CD4-positive, alpha-beta T cell treated with Interferon gamma for 1 hour (primary cell): Measurements from ENCODE around the gene HSD17B11.
"Not testable (repeated sequence)": the region's sequence is repeated elsewhere in the genome, so short reads cannot be mapped to it uniquely, and the experiment has no call there.

Experiments
- DNase-seq: peaks from one replicate; pipeline ENCODE4 v3.0.0-alpha.2; 2020

HSD17B11 gene

GRCh38 chr4:87405211-87405820 is 14.3 kb upstream of the HSD17B11 start:
- no peak for DNase-seq

- DNase-seq: not testable (repeated sequence)
These were observed 12.7 kb upstream of the HSD17B11 start for GRCh38 chr4:87403732-87404131.

GRCh38 chr4:87399954-87400353 is 9.0 kb upstream of the HSD17B11 start:
- DNase-seq: no peak

GRCh38 chr4:87399148-87399547 is 8.2 kb upstream of the HSD17B11 start:
- no peak for DNase-seq

- not testable (repeated sequence) for DNase-seq
These were observed 4.9 kb upstream of the HSD17B11 start for GRCh38 chr4:87395851-87396250.

- not testable (repeated sequence) for DNase-seq
These were observed 4.1 kb upstream of the HSD17B11 start for GRCh38 chr4:87395073-87395472.

GRCh38 chr4:87392183-87392582 is 1.2 kb upstream of the HSD17B11 start:
- no peak for DNase-seq

- DNase-seq: no peak
These were observed 627 bp upstream of the HSD17B11 start for GRCh38 chr4:87391576-87392054.

GRCh38 chr4:87390551-87390890 is 467 bp downstream of the HSD17B11 start:
- no peak for DNase-seq

- DNase-seq: not testable (repeated sequence)
These were observed 933 bp downstream of the HSD17B11 start for GRCh38 chr4:87390055-87390454.

- no peak for DNase-seq
These were observed 2.1 kb downstream of the HSD17B11 start for GRCh38 chr4:87388901-87389300.

- DNase-seq: no peak
These were observed 3.8 kb downstream of the HSD17B11 start for GRCh38 chr4:87387237-87387636.

- DNase-seq: not testable (repeated sequence)
These were observed 6.4 kb downstream of the HSD17B11 start for GRCh38 chr4:87384466-87385132.

- DNase-seq: no peak
These were observed 8.1 kb downstream of the HSD17B11 start for GRCh38 chr4:87382931-87383330.

GRCh38 chr4:87382116-87382515 is 8.9 kb downstream of the HSD17B11 start:
- no peak for DNase-seq

GRCh38 chr4:87377816-87378215 is 13.2 kb downstream of the HSD17B11 start:
- no peak for DNase-seq

GRCh38 chr4:87375719-87376291 is 15.2 kb downstream of the HSD17B11 start:
- DNase-seq: no peak

- DNase-seq: no peak
These were observed 20.9 kb downstream of the HSD17B11 start for GRCh38 chr4:87370068-87370467.

GRCh38 chr4:87366521-87367162 is 24.3 kb downstream of the HSD17B11 start:
- no peak for DNase-seq

GRCh38 chr4:87365348-87365747 is 25.6 kb downstream of the HSD17B11 start:
- no peak for DNase-seq

GRCh38 chr4:87363552-87363951 is 27.4 kb downstream of the HSD17B11 start:
- DNase-seq: no peak

GRCh38 chr4:87360338-87360935 is 30.6 kb downstream of the HSD17B11 start:
- DNase-seq: no peak

GRCh38 chr4:87359258-87359657 is 31.7 kb downstream of the HSD17B11 start:
- DNase-seq: no peak
